Fibroblast of mammary gland (primary cell): ENCODE measurements around the gene ANKRD10.
A peak's percentile ranks its signal among the peaks of the same experiment; 100 is the strongest.

Experiments
- DNase-seq: peaks from one replicate; pipeline ENCODE4 v3.0.0-alpha.2; 2010; ENCODE audit warnings: low read depth
- H3K4me3 ChIP-seq: 2 replicates; pipeline ENCODE4 v1.5.1; 2011; ENCODE audit warnings: low read depth, mild to moderate bottlenecking, low read length, moderate library complexity; ENCODE audit not compliant: control insufficient read depth
- TF ChIP-seq, protein P1 (sequence below): conservative IDR thresholded peaks from 2 replicates; pipeline ENCODE4 v1.5.1; 2011; ENCODE audit warnings: low read depth, low read length, inconsistent platforms; ENCODE audit not compliant: control insufficient read depth, insufficient read depth

Gene ANKRD10

DNA sequence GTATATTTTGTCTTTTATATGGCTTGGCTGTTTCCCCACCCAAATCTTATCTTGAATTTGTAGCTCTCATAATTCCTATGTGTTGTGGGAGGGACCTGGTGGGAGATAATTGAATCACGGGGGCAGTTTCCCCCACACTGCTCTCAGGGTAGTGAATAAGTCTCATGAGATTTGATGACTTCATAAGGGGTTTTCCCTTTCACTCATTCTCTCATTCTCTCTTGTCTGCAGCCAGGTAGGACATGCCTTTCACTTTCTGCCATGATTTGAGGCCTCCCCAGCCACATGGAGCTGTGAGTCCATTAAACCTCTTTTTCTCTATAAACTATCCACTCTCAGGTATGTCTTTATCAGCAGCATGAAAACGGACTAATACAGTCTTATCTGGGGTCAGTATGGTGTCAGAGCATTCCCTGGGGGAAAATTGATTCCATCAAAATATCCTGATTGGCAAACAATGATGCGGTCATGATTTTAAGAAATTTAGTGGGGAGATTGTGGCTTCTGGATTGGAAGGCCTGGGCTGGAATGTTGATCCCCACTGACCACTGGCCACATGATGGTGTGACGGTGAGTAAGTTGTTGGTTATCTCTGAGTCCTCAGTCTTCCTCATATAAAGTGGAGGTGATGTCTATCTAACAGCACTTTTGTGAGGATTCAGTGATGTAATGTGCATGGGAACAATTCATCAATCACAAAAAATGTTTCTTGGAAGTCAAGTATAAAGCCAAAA is 27.5 kb upstream of the ANKRD10 start:
- DNase-seq: peak; percentile 14
- no peak overlapping the region for H3K4me3 ChIP-seq
- TF ChIP-seq, protein P1, sequence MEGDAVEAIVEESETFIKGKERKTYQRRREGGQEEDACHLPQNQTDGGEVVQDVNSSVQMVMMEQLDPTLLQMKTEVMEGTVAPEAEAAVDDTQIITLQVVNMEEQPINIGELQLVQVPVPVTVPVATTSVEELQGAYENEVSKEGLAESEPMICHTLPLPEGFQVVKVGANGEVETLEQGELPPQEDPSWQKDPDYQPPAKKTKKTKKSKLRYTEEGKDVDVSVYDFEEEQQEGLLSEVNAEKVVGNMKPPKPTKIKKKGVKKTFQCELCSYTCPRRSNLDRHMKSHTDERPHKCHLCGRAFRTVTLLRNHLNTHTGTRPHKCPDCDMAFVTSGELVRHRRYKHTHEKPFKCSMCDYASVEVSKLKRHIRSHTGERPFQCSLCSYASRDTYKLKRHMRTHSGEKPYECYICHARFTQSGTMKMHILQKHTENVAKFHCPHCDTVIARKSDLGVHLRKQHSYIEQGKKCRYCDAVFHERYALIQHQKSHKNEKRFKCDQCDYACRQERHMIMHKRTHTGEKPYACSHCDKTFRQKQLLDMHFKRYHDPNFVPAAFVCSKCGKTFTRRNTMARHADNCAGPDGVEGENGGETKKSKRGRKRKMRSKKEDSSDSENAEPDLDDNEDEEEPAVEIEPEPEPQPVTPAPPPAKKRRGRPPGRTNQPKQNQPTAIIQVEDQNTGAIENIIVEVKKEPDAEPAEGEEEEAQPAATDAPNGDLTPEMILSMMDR: no peak

DNA sequence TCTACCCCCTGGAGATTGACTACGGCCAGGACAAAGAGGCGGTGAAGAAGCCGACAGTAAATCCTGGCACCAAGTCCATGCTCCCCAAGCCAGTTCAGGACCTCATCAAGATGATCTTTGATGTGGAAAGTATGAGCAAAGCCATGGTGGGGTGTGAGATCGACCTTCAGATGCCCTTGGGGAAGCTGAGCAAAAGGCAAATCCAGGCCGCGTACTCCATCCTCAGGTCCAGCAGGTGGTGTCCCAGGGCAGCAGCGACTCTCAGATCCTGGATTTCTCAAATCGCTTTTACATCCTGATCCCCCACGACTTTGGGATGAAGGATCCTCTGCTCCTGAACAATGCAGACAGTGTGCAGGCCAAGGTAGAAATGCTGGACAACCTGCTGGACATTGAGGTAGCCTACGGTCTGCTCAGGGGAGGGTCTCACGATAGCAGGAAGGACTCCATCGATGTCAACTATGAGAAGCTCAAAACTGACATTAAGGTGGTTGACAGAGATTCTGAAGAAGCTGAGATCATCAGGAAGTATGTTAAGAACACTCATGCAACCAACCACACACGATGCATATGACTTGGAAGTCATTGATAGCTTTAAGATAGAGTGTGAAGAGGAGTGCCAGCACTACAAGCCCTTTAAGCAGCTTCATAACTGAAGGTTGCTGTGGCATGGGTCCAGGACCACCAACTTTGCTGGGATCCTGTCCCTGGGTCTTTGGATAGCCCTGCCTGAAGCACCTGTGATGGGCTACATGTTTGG is 24.0 kb upstream of the ANKRD10 start:
- TF ChIP-seq, protein P1: no peak
- no peak overlapping the region for H3K4me3 ChIP-seq
- DNase-seq: no peak

DNA sequence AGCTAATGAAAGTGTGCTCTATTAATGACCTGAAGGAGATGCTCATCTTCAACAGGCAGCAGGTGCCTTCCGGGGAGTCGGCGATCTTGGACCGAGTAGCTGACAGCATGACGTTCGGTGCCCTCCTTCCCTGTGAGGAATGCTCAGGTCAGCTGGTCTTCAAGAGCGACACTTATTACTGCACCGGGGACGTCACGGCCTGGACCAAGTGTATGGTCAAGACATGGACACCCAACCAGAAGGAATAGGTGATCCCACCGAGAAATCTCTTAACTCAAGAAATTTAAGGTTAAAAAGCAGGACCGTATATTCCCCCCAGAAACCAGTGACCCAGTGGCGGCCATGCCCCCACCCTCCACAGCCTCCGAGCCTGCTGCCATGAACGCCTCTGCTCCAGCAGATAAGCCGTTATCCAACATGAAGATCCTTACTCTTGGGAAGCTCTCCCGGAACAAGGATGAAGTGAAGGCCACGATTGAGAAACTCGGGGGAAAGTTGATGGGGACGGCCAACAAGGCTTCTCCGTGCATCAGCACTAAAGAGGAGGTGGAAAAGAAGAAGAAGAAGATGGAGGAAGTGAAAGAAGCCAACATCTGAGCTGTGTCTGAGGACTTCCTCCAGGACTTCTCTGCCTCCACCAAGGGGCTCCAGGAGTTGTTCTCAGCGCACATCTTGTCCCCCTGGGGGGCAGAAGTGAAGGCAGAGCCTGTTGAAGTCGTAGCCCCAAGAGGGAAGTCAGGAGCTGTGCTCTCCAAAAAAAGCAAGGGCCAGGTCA is 22.8 kb upstream of the ANKRD10 start:
- H3K4me3 ChIP-seq: no peak overlapping the region
- no peak for DNase-seq
- TF ChIP-seq, protein P1: no peak

DNA sequence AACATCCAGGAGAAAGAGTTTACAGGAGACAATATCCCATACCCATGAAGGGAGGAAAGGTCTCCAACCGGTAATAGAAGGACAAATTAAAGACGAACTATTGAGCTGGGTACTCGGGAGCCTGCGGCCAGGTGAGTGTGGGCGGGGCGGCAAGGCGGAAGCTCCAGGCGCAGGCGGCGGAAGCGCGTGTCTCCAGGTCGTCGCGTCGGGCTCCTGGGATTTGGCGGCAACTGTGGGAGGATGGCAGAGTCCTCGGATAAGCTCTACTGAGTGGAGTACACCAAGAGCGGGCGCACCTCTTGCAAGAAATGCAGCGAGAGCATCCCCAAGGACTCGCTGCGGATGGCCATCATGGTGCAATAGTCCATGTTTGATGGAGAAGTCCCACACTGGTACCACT is 21.6 kb upstream of the ANKRD10 start:
- TF ChIP-seq, protein P1: no peak
- DNase-seq: no peak
- H3K4me3 ChIP-seq: no peak overlapping the region

DNA sequence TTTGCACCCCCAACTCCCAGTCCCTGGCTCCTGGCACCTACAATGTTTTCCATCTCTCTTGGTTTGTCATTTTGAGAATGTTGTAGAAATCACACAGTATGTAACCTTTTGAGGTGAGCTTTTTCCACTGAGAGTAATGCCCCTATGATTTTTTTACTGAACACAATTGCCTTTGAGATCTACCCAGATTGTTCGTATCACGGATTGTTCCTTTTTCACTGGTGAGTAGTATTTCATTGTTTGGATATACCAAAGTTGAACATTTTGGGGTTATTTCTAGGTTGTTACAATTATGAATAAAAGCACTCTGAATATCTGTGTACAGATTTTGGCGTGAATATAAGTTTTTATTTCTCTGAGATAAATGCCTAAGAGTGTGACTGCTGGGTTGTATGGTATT is 17.7 kb upstream of the ANKRD10 start:
- no peak overlapping the region for H3K4me3 ChIP-seq
- no peak for DNase-seq
- TF ChIP-seq, protein P1: no peak

DNA sequence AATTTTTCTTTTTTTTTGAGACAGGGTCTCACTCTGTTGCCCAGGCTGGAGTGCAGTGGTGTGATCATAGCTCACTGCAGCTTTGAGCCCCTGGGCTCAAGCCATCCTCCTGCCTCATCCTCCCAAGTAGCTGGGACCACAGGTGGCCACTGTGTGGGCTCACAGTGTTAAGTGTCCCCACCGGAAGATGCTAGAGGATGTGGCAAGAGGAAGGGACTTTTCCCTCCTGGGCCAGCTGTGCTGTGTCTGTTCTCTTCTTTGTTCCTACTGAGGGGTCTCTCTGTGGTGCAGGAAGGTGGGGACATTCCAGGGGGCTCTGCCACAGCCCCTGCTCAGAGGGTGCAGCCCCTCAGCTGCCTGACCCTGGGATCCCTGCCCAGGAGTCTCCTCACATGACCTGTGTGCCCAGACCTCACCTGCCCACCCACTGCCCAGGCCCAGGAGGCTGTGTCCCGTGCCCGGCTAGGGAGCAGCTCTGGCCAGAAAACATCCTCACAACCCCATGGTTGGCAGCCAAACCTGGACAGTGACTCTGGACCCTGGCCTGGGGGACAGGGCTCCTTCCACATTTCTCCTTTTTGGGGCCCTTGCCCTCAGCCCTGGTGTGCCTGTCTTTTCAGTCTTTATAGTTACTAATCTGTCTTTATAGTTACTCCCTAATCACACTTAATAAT is 14.4 kb upstream of the ANKRD10 start:
- no peak overlapping the region for H3K4me3 ChIP-seq
- TF ChIP-seq, protein P1: no peak
- DNase-seq: no peak
